Measurements from ENCODE around the gene SSBP3. TPM values are rescaled to one million over a fixed set of nuclear protein-coding genes. Genes with fewer than 3 reads are reported as not detected.
"Not testable (repeated sequence)": the region's sequence is repeated elsewhere in the genome, so short reads cannot be mapped to it uniquely, and the experiment has no call there.

SSBP3 gene
- total RNA-seq, 1 experiment from 2014 or later, result 37.5 TPM

DNA sequence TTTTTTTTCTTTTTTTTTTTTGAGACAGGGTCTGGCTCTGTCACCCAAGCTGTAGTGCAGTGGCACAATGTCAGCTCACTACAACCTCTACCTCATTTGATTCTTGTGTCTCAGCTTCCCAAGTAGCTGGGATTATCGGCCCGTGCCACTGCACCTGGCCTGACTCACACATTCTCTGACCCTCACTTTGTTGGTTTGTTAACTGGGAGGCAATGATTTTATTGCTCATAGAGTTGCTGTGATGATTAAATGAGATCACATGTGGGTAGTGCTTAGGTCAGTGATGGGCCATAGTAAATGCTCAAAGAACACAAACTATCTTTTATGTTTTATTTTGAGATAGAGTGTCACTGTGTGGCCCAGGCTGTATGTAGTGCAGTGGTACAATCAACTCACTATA is 47.3 kb upstream of the SSBP3 start (continued):
- TF ChIP-seq CBX3 (IDR thresholded peaks at IDR 0.05; ENCODE audit: low read depth) (no peak), ZNF274 (IDR thresholded peaks at IDR 0.05; ENCODE audit: low read depth, low read length) (no peak), SP1 (IDR thresholded peaks at IDR 0.05; ENCODE audit: low read depth) (no peak), EZH2phosphoT487 (IDR thresholded peaks at IDR 0.05; ENCODE audit: borderline replicate concordance) (no peak)
- TF ChIP-seq, protein P1, sequence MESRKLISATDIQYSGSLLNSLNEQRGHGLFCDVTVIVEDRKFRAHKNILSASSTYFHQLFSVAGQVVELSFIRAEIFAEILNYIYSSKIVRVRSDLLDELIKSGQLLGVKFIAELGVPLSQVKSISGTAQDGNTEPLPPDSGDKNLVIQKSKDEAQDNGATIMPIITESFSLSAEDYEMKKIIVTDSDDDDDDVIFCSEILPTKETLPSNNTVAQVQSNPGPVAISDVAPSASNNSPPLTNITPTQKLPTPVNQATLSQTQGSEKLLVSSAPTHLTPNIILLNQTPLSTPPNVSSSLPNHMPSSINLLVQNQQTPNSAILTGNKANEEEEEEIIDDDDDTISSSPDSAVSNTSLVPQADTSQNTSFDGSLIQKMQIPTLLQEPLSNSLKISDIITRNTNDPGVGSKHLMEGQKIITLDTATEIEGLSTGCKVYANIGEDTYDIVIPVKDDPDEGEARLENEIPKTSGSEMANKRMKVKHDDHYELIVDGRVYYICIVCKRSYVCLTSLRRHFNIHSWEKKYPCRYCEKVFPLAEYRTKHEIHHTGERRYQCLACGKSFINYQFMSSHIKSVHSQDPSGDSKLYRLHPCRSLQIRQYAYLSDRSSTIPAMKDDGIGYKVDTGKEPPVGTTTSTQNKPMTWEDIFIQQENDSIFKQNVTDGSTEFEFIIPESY (IDR thresholded peaks at IDR 0.05; ENCODE audit: extremely low read depth, insufficient replicate concordance, low read length), result no peak
- TF ChIP-seq, protein P2, sequence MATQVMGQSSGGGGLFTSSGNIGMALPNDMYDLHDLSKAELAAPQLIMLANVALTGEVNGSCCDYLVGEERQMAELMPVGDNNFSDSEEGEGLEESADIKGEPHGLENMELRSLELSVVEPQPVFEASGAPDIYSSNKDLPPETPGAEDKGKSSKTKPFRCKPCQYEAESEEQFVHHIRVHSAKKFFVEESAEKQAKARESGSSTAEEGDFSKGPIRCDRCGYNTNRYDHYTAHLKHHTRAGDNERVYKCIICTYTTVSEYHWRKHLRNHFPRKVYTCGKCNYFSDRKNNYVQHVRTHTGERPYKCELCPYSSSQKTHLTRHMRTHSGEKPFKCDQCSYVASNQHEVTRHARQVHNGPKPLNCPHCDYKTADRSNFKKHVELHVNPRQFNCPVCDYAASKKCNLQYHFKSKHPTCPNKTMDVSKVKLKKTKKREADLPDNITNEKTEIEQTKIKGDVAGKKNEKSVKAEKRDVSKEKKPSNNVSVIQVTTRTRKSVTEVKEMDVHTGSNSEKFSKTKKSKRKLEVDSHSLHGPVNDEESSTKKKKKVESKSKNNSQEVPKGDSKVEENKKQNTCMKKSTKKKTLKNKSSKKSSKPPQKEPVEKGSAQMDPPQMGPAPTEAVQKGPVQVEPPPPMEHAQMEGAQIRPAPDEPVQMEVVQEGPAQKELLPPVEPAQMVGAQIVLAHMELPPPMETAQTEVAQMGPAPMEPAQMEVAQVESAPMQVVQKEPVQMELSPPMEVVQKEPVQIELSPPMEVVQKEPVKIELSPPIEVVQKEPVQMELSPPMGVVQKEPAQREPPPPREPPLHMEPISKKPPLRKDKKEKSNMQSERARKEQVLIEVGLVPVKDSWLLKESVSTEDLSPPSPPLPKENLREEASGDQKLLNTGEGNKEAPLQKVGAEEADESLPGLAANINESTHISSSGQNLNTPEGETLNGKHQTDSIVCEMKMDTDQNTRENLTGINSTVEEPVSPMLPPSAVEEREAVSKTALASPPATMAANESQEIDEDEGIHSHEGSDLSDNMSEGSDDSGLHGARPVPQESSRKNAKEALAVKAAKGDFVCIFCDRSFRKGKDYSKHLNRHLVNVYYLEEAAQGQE (IDR thresholded peaks at IDR 0.05; ENCODE audit: low read depth), result no peak

DNA sequence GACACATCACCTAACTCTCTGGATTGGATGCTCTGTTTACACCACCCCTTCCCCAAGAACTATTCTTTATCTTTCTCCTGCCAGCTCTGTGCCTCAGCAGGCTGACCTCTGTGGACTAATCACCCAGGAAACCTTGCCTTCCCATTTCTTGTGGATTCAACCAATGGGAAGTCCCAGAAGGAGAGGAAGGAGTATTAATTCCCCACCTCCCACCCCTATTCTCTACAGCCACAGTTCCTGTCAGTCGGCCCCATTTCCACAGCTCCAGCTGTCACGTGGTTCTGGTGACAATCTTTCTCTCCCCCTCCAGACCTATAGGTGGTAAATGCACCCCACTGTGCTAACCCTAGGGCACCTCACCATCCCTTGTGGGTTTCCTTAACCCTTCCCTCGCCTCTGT is 46.8 kb upstream of the SSBP3 start:
- peaks cover 2 to 7% of the 10 kb centered on the region in 2 experiments; a peak in 3 of 4 replicates for H3K4me1 ChIP-seq (ENCODE audit: control insufficient read depth in 1 of 2, insufficient read depth in 2 of 2, low read length in 2 of 2)
- intact Hi-C loops (cut with micrococcal nuclease), result no loop called here
- RAD21 ChIA-PET (ENCODE audit: low non-redundant PET in 1 of 2, low total read pairs in 2 of 2, uncharacterized antibody in 2 of 2, unreplicated experiment in 2 of 2), result no interaction called here

DNA sequence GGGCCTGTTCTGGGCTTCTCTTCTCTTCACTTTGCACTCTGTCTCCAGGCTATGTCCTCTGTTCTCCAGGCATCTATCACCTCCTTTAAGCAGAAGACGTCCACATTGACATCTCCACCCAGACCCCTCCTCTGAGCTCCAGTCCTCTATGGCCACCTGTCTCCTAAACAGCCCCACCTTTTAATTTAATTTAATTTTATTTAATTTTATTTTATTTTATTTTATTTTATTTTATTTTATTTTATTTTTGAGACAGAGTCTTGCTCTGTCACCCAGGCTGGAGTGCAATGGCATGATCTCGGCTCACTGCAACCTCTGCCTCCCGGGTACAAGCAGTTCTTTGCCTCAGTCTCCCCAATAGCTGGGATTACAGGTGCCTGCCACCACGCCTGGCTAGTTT is 43.2 kb upstream of the SSBP3 start:
- H4K20me1 ChIP-seq (ENCODE audit: insufficient read depth); H3K9ac ChIP-seq (ENCODE audit: low read length); POLR2A ChIA-PET; RAD21 ChIA-PET (ENCODE audit: low non-redundant PET in 1 of 2, low total read pairs in 2 of 2, uncharacterized antibody in 2 of 2, unreplicated experiment in 2 of 2); H2AFZ ChIP-seq (ENCODE audit: low read depth, low read length, poor library complexity, severe bottlenecking); H3K4me3 ChIP-seq (replicated peaks in 1 of 2; ENCODE audit: low read depth in 1 of 2, low read length in 2 of 2); ATAC-seq; H3K36me3 ChIP-seq (ENCODE audit: control insufficient read depth in 1 of 2, insufficient read depth in 2 of 2, low read length in 2 of 2); H3K79me2 ChIP-seq (ENCODE audit: insufficient read depth, low read length); CTCF ChIA-PET; DNase-seq (ENCODE audit: low read depth, low spot score); intact Hi-C loops (cut with micrococcal nuclease); BruUV-seq (replicated peaks); H3K27ac ChIP-seq (ENCODE audit: low read depth, low read length); H3K4me2 ChIP-seq (ENCODE audit: low read length); H3K9me2 ChIP-seq (ENCODE audit: insufficient read depth); H3K27me3 ChIP-seq (ENCODE audit: insufficient read depth, low read length); H3K9me3 ChIP-seq (ENCODE audit: control insufficient read depth in 1 of 2, insufficient read depth in 1 of 2, low read depth in 1 of 2, low read length in 2 of 2); H3K4me1 ChIP-seq (ENCODE audit: control insufficient read depth in 1 of 2, insufficient read depth in 2 of 2, low read length in 2 of 2): not testable (repeated sequence)

More for the DNA sequence above, 46.8 kb upstream of the SSBP3 start:
- no peaks in the 10 kb centered on the region; a peak in 1 of 4 replicates for H3K9me3 ChIP-seq (ENCODE audit: control insufficient read depth in 1 of 2, insufficient read depth in 1 of 2, low read depth in 1 of 2, low read length in 2 of 2)
- ATAC-seq (no peak), DNase-seq (ENCODE audit: low read depth, low spot score) (no peak)
- H3K27ac ChIP-seq (ENCODE audit: low read depth, low read length), result no peak overlapping the region
- POLR2A ChIA-PET, result no interaction called here
- no peaks in the 10 kb centered on the region for H3K9me2 ChIP-seq (ENCODE audit: insufficient read depth)
- no peaks in the 10 kb centered on the region for H3K27me3 ChIP-seq (ENCODE audit: insufficient read depth, low read length)
- H3K4me2 ChIP-seq (ENCODE audit: low read length), result no peak overlapping the region
- no peaks in the 10 kb centered on the region for H3K36me3 ChIP-seq (ENCODE audit: control insufficient read depth in 1 of 2, insufficient read depth in 2 of 2, low read length in 2 of 2)
- no peak overlapping the region for H3K4me3 ChIP-seq (replicated peaks in 1 of 2; ENCODE audit: low read depth in 1 of 2, low read length in 2 of 2)
- no peaks in the 10 kb centered on the region for H4K20me1 ChIP-seq (ENCODE audit: insufficient read depth)
- no peaks in the 10 kb centered on the region for H3K79me2 ChIP-seq (ENCODE audit: insufficient read depth, low read length)
- no peak for TF ChIP-seq CBX3 (IDR thresholded peaks at IDR 0.05; ENCODE audit: low read depth)
- no peak for TF ChIP-seq POLR2A (IDR thresholded peaks at IDR 0.05; ENCODE audit: borderline replicate concordance, extremely low read depth, insufficient read depth, insufficient read length)
- TF ChIP-seq ZFX (IDR thresholded peaks at IDR 0.05), result no peak
- CTCF ChIA-PET, result no interaction called here
- no peak overlapping the region for H2AFZ ChIP-seq (ENCODE audit: low read depth, low read length, poor library complexity, severe bottlenecking)
- no TSS peak for BruUV-seq (replicated peaks)
- no peak overlapping the region for H3K9ac ChIP-seq (ENCODE audit: low read length)
